HEK293 (cell line): Measurements from ENCODE around the gene GINS2.

Experiments used
- CTCF ChIA-PET: fragments of 350-600 bp; formaldehyde crosslinking; extraction: SDS; loops from one replicate; lab custom pipeline; 2021; ENCODE audit warnings: antibody characterized with exemption; lab: Yijun Ruan, JAX
- POLR2A ChIA-PET: fragments of 300-600 bp; formaldehyde crosslinking; extraction: SDS; loops from one replicate; lab custom pipeline; 2020; ENCODE audit warnings: antibody characterized with exemption, inconsistent platforms; lab: Yijun Ruan, JAX
- H3K27ac ChIP-seq: fragments of 200-500 bp; sonication (Bioruptor generic); 2 replicates; pipeline ENCODE4 v1.5.1; 2014; ENCODE audit warnings: low read depth, low read length, control low read depth, inconsistent platforms; ENCODE audit errors: extremely low read depth
- H3K36me3 ChIP-seq, 2 experiments: fragments of 200-500 bp in 1 of 2; sonication (Bioruptor generic) in 1 of 2; 1 replicate in 1 of 2; 2 replicates in 1 of 2; pipeline ENCODE4 v1.5.1; 2014 to 2017; ENCODE audit warnings: inconsistent platforms in 2 of 2, low read length in 2 of 2; ENCODE audit not compliant: control insufficient read depth in 2 of 2, insufficient read depth in 1 of 2
- H3K4me1 ChIP-seq: fragments of 200-500 bp; sonication (Bioruptor generic); 2 replicates; pipeline ENCODE4 v1.5.1; 2014; ENCODE audit warnings: mild to moderate bottlenecking, low read length, inconsistent platforms; ENCODE audit not compliant: control insufficient read depth, insufficient read depth
- H3K4me3 ChIP-seq: 2 replicates; pipeline ENCODE4 v1.5.1; 2011; ENCODE audit warnings: low read depth, mild to moderate bottlenecking, control low read depth, low read length, moderate library complexity
- H3K9me3 ChIP-seq: fragments of 200-500 bp; sonication (Bioruptor generic); 2 replicates; pipeline ENCODE4 v1.5.1; 2014; ENCODE audit warnings: low read depth, low read length, inconsistent platforms; ENCODE audit not compliant: control insufficient read depth, insufficient read depth
- FEZF1 ChIP-seq: fragments of 450-650 bp; formaldehyde crosslinking; IDR thresholded peaks from 2 replicates; pipeline ENCODE4 v1.5.1; 2016; ENCODE audit warnings: missing biosample characterization, missing genetic modification characterization
- GLI4 ChIP-seq: fragments of 450-650 bp; formaldehyde crosslinking; IDR thresholded peaks from 2 replicates; pipeline ENCODE4 v1.5.1; 2016; ENCODE audit warnings: missing biosample characterization, missing genetic modification characterization
- GLIS2 ChIP-seq: fragments of 450-650 bp; formaldehyde crosslinking; IDR thresholded peaks from 2 replicates; pipeline ENCODE4 v1.5.1; 2016; ENCODE audit warnings: missing biosample characterization, missing genetic modification characterization
- HOXC10 ChIP-seq: sonication (generic); formaldehyde crosslinking; IDR thresholded peaks from 2 replicates; pipeline ENCODE4 v1.8.1; 2023; ENCODE audit warnings: mild to moderate bottlenecking, missing genetic modification reagents
- KLF10 ChIP-seq: fragments of 450-650 bp; IDR thresholded peaks from 2 replicates; pipeline ENCODE4 v1.5.1; 2018; ENCODE audit warnings: missing biosample characterization, mild to moderate bottlenecking, missing genetic modification characterization
- SCRT2 ChIP-seq: fragments of 450-650 bp; formaldehyde crosslinking; IDR thresholded peaks from 2 replicates; pipeline ENCODE4 v1.5.1; 2016; ENCODE audit warnings: missing biosample characterization, missing genetic modification characterization
- ZBTB6 ChIP-seq: fragments of 450-650 bp; formaldehyde crosslinking; IDR thresholded peaks from 2 replicates; pipeline ENCODE4 v1.5.1; 2017; ENCODE audit warnings: missing biosample characterization, missing genetic modification characterization
- ZFP37 ChIP-seq: fragments of 450-650 bp; formaldehyde crosslinking; IDR thresholded peaks from 2 replicates; pipeline ENCODE4 v1.5.1; 2016; ENCODE audit warnings: missing biosample characterization, missing genetic modification characterization
- ZNF214 ChIP-seq: fragments of 450-650 bp; formaldehyde crosslinking; IDR thresholded peaks from 2 replicates; pipeline ENCODE4 v1.5.1; 2017; ENCODE audit warnings: missing biosample characterization, mild to moderate bottlenecking, missing genetic modification characterization, borderline replicate concordance
- ZNF37A ChIP-seq: fragments of 450-650 bp; IDR thresholded peaks from 2 replicates; pipeline ENCODE4 v1.5.1; 2018; ENCODE audit warnings: missing biosample characterization, missing genetic modification characterization
- ZNF48 ChIP-seq: fragments of 450-650 bp; formaldehyde crosslinking; IDR thresholded peaks from 2 replicates; pipeline ENCODE4 v1.5.1; 2016; ENCODE audit warnings: missing biosample characterization, missing genetic modification characterization
- ZNF510 ChIP-seq: fragments of 450-650 bp; formaldehyde crosslinking; IDR thresholded peaks from 2 replicates; pipeline ENCODE4 v1.5.1; 2018; ENCODE audit warnings: mild to moderate bottlenecking, missing genetic modification characterization, missing biosample characterization; ENCODE audit not compliant: insufficient replicate concordance
- ZNF600 ChIP-seq: fragments of 450-650 bp; formaldehyde crosslinking; IDR thresholded peaks from 2 replicates; pipeline ENCODE4 v1.5.1; 2016; ENCODE audit warnings: missing biosample characterization, missing genetic modification characterization
- ZNF785 ChIP-seq: fragments of 450-650 bp; formaldehyde crosslinking; IDR thresholded peaks from 2 replicates; pipeline ENCODE4 v1.5.1; 2016; ENCODE audit warnings: missing biosample characterization, missing genetic modification characterization
- TF ChIP-seq, protein P1 (sequence below): fragments of 450-650 bp; formaldehyde crosslinking; IDR thresholded peaks from 2 replicates; pipeline ENCODE4 v1.5.1; 2017; ENCODE audit warnings: missing biosample characterization, missing genetic modification characterization
- TF ChIP-seq, protein P2 (sequence below): fragments of 450-650 bp; IDR thresholded peaks from 2 replicates; pipeline ENCODE4 v1.5.1; 2018; ENCODE audit warnings: missing biosample characterization, mild to moderate bottlenecking, missing genetic modification characterization
- TF ChIP-seq, protein P3 (sequence below): fragments of 450-650 bp; formaldehyde crosslinking; conservative IDR thresholded peaks from 2 replicates; pipeline ENCODE4 v1.5.1; 2016; ENCODE audit warnings: low read depth, missing biosample characterization, missing genetic modification characterization
- TF ChIP-seq, protein P4 (sequence below): fragments of 450-650 bp; formaldehyde crosslinking; IDR thresholded peaks from 2 replicates; pipeline ENCODE4 v1.5.1; 2016; ENCODE audit warnings: missing biosample characterization, missing genetic modification characterization

The GINS2 gene

DNA sequence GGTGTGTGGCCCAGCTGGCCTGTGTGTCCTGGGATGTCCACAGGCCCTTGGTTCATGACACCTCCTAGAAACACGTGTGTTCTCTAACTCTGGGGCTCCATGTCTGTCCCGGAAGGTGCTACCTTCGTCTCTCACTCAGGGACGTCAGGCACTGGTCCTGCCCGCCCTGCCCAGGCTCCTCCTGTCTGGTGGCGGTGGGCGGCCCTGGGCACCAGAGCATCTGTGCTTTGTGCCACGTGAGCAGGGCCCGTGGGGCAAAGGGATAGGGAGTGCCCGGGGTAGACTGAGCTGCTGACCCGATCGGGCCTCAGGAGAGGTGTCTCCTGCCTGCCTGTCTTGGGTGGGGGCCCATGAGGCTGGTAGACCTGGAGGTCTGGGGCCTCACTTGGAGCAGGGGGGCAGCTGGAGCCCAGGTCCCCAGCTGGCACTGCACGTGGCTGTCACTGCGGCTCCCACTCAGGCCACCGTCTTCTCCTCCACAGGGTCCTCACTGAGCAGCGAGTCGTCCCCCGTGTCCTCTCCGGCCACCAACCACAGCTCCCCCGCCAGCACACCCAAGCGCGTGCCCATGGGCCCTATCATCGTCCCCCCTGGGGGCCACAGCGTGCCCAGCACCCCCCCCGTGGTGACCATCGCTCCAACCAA lies 40.6 kb downstream of the GINS2 start (continued):
- TF ChIP-seq FEZF1 (tag by site-specific recombination), result no peak

GRCh38 chr16:85646976-85647375 lies 41.8 kb downstream of the GINS2 start:
- TF ChIP-seq, protein P1, sequence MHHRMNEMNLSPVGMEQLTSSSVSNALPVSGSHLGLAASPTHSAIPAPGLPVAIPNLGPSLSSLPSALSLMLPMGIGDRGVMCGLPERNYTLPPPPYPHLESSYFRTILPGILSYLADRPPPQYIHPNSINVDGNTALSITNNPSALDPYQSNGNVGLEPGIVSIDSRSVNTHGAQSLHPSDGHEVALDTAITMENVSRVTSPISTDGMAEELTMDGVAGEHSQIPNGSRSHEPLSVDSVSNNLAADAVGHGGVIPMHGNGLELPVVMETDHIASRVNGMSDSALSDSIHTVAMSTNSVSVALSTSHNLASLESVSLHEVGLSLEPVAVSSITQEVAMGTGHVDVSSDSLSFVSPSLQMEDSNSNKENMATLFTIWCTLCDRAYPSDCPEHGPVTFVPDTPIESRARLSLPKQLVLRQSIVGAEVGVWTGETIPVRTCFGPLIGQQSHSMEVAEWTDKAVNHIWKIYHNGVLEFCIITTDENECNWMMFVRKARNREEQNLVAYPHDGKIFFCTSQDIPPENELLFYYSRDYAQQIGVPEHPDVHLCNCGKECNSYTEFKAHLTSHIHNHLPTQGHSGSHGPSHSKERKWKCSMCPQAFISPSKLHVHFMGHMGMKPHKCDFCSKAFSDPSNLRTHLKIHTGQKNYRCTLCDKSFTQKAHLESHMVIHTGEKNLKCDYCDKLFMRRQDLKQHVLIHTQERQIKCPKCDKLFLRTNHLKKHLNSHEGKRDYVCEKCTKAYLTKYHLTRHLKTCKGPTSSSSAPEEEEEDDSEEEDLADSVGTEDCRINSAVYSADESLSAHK, result no peak
- TF ChIP-seq GLI4 (tag by site-specific recombination), result no peak
- no peak overlapping the region for H3K4me3 ChIP-seq
- peaks cover 0 to 68% of the 10 kb centered on the region in 2 experiments; a peak in 2 of 3 replicates for H3K36me3 ChIP-seq
- no peaks in the 10 kb centered on the region for H3K4me1 ChIP-seq
- H3K27ac ChIP-seq, result no peak overlapping the region
- H3K9me3 ChIP-seq, result no peaks in the 10 kb centered on the region
- ChIA-PET POLR2A (no interaction called here), CTCF (interaction anchor here (0.6 kb wide), 1 partner anchor 10 kb away, joined by 5 read pairs; no protein-coding TSS in a partner anchor)

GRCh38 chr16:85646358-85646907 lies 42.3 kb downstream of the GINS2 start:
- no peaks in the 10 kb centered on the region for H3K9me3 ChIP-seq
- ChIA-PET POLR2A (no interaction called here), CTCF (interaction anchor here (0.6 kb wide), 1 partner anchor 72 kb away, joined by 3 read pairs; no protein-coding TSS in a partner anchor)
- TF ChIP-seq HOXC10 (CRISPR knock-in tag) (no peak), KLF10 (tag by site-specific recombination) (no peak), ZNF785 (no peak), ZNF600 (tag by site-specific recombination) (peak; percentile 38; the same call in 1 of the 2 replicates), SCRT2 (tag by site-specific recombination) (no peak), GLIS2 (tag by site-specific recombination) (0 out of 2 replicates have a peak, but pooled peaks have one; percentile 9), ZFP37 (tag by site-specific recombination) (no peak), ZBTB6 (no peak), ZNF214 (tag by site-specific recombination) (no peak), ZNF48 (tag by site-specific recombination) (no peak), ZNF510 (tag by site-specific recombination) (no peak), ZNF37A (tag by site-specific recombination) (no peak)
- TF ChIP-seq, protein P2, sequence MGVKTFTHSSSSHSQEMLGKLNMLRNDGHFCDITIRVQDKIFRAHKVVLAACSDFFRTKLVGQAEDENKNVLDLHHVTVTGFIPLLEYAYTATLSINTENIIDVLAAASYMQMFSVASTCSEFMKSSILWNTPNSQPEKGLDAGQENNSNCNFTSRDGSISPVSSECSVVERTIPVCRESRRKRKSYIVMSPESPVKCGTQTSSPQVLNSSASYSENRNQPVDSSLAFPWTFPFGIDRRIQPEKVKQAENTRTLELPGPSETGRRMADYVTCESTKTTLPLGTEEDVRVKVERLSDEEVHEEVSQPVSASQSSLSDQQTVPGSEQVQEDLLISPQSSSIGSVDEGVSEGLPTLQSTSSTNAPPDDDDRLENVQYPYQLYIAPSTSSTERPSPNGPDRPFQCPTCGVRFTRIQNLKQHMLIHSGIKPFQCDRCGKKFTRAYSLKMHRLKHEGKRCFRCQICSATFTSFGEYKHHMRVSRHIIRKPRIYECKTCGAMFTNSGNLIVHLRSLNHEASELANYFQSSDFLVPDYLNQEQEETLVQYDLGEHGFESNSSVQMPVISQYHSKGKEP (tag by site-specific recombination), result no peak
- TF ChIP-seq, protein P3, sequence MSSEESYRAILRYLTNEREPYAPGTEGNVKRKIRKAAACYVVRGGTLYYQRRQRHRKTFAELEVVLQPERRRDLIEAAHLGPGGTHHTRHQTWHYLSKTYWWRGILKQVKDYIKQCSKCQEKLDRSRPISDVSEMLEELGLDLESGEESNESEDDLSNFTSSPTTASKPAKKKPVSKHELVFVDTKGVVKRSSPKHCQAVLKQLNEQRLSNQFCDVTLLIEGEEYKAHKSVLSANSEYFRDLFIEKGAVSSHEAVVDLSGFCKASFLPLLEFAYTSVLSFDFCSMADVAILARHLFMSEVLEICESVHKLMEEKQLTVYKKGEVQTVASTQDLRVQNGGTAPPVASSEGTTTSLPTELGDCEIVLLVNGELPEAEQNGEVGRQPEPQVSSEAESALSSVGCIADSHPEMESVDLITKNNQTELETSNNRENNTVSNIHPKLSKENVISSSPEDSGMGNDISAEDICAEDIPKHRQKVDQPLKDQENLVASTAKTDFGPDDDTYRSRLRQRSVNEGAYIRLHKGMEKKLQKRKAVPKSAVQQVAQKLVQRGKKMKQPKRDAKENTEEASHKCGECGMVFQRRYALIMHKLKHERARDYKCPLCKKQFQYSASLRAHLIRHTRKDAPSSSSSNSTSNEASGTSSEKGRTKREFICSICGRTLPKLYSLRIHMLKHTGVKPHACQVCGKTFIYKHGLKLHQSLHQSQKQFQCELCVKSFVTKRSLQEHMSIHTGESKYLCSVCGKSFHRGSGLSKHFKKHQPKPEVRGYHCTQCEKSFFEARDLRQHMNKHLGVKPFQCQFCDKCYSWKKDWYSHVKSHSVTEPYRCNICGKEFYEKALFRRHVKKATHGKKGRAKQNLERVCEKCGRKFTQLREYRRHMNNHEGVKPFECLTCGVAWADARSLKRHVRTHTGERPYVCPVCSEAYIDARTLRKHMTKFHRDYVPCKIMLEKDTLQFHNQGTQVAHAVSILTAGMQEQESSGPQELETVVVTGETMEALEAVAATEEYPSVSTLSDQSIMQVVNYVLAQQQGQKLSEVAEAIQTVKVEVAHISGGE (tag by site-specific recombination), result no peak
- TF ChIP-seq, protein P4, sequence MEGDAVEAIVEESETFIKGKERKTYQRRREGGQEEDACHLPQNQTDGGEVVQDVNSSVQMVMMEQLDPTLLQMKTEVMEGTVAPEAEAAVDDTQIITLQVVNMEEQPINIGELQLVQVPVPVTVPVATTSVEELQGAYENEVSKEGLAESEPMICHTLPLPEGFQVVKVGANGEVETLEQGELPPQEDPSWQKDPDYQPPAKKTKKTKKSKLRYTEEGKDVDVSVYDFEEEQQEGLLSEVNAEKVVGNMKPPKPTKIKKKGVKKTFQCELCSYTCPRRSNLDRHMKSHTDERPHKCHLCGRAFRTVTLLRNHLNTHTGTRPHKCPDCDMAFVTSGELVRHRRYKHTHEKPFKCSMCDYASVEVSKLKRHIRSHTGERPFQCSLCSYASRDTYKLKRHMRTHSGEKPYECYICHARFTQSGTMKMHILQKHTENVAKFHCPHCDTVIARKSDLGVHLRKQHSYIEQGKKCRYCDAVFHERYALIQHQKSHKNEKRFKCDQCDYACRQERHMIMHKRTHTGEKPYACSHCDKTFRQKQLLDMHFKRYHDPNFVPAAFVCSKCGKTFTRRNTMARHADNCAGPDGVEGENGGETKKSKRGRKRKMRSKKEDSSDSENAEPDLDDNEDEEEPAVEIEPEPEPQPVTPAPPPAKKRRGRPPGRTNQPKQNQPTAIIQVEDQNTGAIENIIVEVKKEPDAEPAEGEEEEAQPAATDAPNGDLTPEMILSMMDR (tag by site-specific recombination), result no peak
- peaks cover 0 to 68% of the 10 kb centered on the region in 2 experiments; a peak in 2 of 3 replicates for H3K36me3 ChIP-seq
- H3K4me3 ChIP-seq, result no peak overlapping the region
- H3K27ac ChIP-seq, result no peak overlapping the region
- no peaks in the 10 kb centered on the region for H3K4me1 ChIP-seq
